Peyer's patch (tissue), 4 donors: ENCODE data around the gene ANTKMT. TPM values are rescaled to one million over a fixed set of nuclear protein-coding genes. Genes with fewer than 3 reads are reported as not detected.

ENCODE experiments used
- DNase-seq, 3 donors: peaks; one replicate each; pipeline ENCODE4 v3.0.0-alpha.2; 2017 to 2019
- H3K27ac ChIP-seq, 4 donors: fragments of 200-600 bp; sonication (generic); one replicate each; pipeline ENCODE4 v1.5.1; 2016 to 2019
- H3K27me3 ChIP-seq, 2 donors: fragments of 200-600 bp; sonication (generic); one replicate each; pipeline ENCODE4 v1.5.1; 2019
- H3K36me3 ChIP-seq, 3 donors: fragments of 200-600 bp; sonication (generic); one replicate each; pipeline ENCODE4 v1.5.1; 2016 to 2019
- H3K4me1 ChIP-seq, 4 donors: fragments of 200-600 bp; sonication (generic); one replicate each; pipeline ENCODE4 v1.5.1; 2016 to 2019
- H3K4me3 ChIP-seq, 4 donors: fragments of 200-600 bp; sonication (generic); 1 replicate in 3 of 4; 2 replicates in 1 of 4; pipeline ENCODE4 v1.5.1; 2016 to 2019; ENCODE audit warnings: mild to moderate bottlenecking in 1 of 4
- H3K9me3 ChIP-seq, 4 donors: fragments of 200-600 bp; sonication (generic); one replicate each; pipeline ENCODE4 v1.5.1; 2016 to 2019; ENCODE audit warnings: mild to moderate bottlenecking in 1 of 4
- POLR2A ChIP-seq, 2 donors: fragments of 450-650 bp; IDR thresholded peaks; one replicate each; pipeline ENCODE4 v1.5.1; 2017; ENCODE audit warnings: antibody characterized with exemption in 2 of 2, mild to moderate bottlenecking in 2 of 2, moderate library complexity in 2 of 2
- total RNA-seq, 4 donors: library from RNA; depleted of rRNA; stranded (reverse); fragments of >200 nt; gene quantifications; one replicate each; pipeline ENCODE4 v1.1.0, GENCODE V29; 2016
- TF ChIP-seq, protein P1 (sequence below), 6 experiments: fragments of 450-650 bp in 4 of 6; fragments of 200-600 bp in 2 of 6; sonication (generic) in 1 of 6; IDR thresholded peaks; one replicate each; pipeline ENCODE4 v1.5.1; 2017 to 2019; ENCODE audit warnings: antibody characterized with exemption in 6 of 6, mild to moderate bottlenecking in 3 of 6, moderate library complexity in 1 of 6

Gene ANTKMT
- total RNA-seq, 4 donors from 2014 or later = 52.8 to 93.9 (median 72.0) TPM

- Histone ChIP-seq H3K4me3 (peak overlapping the region; percentile 73 to 98 (median 94)), H3K36me3 (peaks cover 0 to 22% (median 0%) of the 10 kb centered on the region in 3 donors), H3K4me1 (peaks cover 12 to 64% (median 43%) of the 10 kb centered on the region in 4 donors), H3K27me3 (no peaks in the 10 kb centered on the region), H3K27ac (peak overlapping the region; percentile 91 to 97 (median 94)), H3K9me3 (no peaks in the 10 kb centered on the region)
- DNase-seq = no peak
- no peak for TF ChIP-seq POLR2A (IDR thresholded peaks at IDR 0.05)
- TF ChIP-seq, protein P1, sequence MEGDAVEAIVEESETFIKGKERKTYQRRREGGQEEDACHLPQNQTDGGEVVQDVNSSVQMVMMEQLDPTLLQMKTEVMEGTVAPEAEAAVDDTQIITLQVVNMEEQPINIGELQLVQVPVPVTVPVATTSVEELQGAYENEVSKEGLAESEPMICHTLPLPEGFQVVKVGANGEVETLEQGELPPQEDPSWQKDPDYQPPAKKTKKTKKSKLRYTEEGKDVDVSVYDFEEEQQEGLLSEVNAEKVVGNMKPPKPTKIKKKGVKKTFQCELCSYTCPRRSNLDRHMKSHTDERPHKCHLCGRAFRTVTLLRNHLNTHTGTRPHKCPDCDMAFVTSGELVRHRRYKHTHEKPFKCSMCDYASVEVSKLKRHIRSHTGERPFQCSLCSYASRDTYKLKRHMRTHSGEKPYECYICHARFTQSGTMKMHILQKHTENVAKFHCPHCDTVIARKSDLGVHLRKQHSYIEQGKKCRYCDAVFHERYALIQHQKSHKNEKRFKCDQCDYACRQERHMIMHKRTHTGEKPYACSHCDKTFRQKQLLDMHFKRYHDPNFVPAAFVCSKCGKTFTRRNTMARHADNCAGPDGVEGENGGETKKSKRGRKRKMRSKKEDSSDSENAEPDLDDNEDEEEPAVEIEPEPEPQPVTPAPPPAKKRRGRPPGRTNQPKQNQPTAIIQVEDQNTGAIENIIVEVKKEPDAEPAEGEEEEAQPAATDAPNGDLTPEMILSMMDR (IDR thresholded peaks at IDR 0.05) = no peak
Observed at GRCh38 chr16:680625-680945, 40.4 kb upstream of the ANTKMT start.

DNA sequence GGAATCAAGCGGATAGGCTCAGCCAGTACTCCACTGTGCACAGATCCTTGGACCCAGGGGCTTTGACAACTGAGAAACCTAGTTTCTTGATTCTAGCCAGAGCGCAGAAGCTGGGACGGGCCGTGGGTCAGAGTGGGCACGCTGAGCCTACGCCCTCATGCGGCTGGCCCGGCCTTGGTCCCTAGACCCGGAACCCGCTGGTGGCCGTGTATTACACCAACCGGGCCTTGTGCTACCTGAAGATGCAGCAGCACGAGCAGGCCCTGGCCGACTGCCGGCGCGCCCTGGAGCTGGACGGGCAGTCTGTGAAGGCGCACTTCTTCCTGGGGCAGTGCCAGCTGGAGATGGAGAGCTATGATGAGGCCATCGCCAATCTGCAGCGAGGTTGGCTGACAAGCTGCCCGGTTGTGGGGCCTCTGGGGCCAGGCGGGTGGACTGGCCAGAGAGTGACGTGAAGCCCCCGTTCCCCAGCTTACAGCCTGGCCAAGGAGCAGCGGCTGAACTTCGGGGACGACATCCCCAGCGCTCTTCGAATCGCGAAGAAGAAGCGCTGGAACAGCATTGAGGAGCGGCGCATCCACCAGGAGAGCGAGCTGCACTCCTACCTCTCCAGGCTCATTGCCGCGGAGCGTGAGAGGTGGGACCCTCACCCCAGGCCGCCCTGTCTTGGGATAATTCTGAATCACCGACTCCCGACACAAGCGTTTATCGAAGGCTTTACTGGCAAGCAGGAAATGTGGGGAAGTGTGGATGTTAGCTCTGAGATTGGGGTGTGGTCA is 39.8 kb upstream of the ANTKMT start:
- Histone ChIP-seq H3K27me3 (no peaks in the 10 kb centered on the region), H3K4me3 (peak overlapping the region; percentile 73 to 98 (median 94)), H3K36me3 (peaks cover 0 to 22% (median 0%) of the 10 kb centered on the region in 3 donors), H3K9me3 (no peaks in the 10 kb centered on the region), H3K27ac (peak overlapping the region; percentile 91 to 97 (median 94)), H3K4me1 (peaks cover 7 to 58% (median 38%) of the 10 kb centered on the region in 4 donors)
- peak in 1 of 3 donors; percentile 70 for DNase-seq
- TF ChIP-seq, protein P1 (IDR thresholded peaks at IDR 0.05) = peak in 1 of 6 experiments; percentile 2
- no peak for TF ChIP-seq POLR2A (IDR thresholded peaks at IDR 0.05)

DNA sequence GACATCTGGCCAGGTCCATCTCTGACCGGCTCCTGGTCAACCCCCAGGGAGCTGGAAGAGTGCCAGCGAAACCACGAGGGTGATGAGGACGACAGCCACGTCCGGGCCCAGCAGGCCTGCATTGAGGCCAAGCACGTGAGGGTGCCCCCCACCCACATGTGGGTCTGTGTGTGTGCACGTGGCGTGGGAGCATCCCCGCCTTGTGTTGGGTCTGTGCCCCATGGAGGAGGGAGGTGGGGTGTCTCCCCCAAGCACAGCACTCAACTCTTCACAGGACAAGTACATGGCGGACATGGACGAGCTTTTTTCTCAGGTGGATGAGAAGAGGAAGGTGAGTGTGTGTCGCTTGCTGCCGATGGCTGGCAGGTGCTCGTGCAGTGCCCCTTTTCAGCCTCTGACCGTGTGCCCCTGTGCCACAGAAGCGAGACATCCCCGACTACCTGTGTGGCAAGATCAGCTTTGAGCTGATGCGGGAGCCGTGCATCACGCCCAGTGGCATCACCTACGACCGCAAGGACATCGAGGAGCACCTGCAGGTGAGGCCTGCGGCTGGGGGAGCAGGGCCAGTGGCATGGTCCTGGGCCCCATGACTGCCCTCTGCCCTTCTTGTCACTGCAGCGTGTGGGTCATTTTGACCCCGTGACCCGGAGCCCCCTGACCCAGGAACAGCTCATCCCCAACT is 39.1 kb upstream of the ANTKMT start:
- H3K27ac ChIP-seq = no peak overlapping the region
- TF ChIP-seq, protein P1 (IDR thresholded peaks at IDR 0.05) = no peak
- no peak for TF ChIP-seq POLR2A (IDR thresholded peaks at IDR 0.05)
- peaks cover 4 to 51% (median 36%) of the 10 kb centered on the region in 4 donors for H3K4me1 ChIP-seq
- H3K27me3 ChIP-seq = no peaks in the 10 kb centered on the region
- H3K36me3 ChIP-seq = peaks cover 0 to 27% (median 0%) of the 10 kb centered on the region in 3 donors
- DNase-seq = no peak
- H3K9me3 ChIP-seq = no peaks in the 10 kb centered on the region
- H3K4me3 ChIP-seq = no peak overlapping the region

DNA sequence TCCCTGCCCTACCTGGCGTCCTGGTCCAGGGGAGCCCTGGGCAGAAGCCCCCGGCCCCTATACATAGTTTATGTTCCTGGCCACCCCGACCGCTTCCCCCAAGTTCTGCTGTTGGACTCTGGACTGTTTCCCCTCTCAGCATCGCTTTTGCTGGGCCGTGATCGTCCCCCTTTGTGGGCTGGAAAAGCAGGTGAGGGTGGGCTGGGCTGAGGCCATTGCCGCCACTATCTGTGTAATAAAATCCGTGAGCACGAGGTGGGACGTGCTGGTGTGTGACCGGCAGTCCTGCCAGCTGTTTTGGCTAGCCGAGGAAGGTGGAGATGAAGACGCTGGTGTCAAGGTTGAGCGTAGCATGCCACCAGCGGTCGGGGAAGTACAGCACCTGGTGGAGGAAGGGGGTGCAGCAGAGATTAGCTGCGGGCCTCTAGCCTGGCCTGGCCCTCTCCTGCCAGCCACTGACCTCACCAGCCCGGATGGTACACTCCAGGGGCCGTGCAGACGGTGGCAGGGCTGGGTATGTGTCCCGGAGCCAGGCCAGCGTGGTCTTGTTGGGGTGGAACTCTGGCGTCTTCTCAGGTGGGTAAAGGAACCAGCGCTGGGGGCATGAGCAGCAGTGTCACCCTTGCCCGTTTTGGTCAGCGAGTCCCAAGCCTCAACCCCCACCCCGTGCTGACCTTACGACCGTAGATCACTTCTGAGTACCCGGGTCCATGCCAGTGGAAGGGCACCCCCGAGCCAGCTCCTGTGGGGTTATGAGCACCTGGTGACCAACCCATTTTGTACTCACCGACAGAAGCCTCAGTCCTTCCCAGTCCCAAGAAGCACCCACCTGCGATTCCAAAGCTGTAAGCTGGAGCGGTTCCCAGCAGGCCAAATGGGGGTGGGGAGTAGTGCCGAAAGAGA is 38.2 kb upstream of the ANTKMT start:
- H3K9me3 ChIP-seq = no peaks in the 10 kb centered on the region
- peaks cover 0 to 32% (median 0%) of the 10 kb centered on the region in 3 donors for H3K36me3 ChIP-seq
- no peak overlapping the region for H3K27ac ChIP-seq
- TF ChIP-seq, protein P1 (IDR thresholded peaks at IDR 0.05) = no peak
- TF ChIP-seq POLR2A (IDR thresholded peaks at IDR 0.05) = no peak
- no peak for DNase-seq
- no peaks in the 10 kb centered on the region for H3K27me3 ChIP-seq
- peak overlapping the region in 3 of 4 donors; percentile 58 to 83 (median 83) for H3K4me3 ChIP-seq
- peaks cover 0 to 45% (median 32%) of the 10 kb centered on the region in 4 donors for H3K4me1 ChIP-seq

DNA sequence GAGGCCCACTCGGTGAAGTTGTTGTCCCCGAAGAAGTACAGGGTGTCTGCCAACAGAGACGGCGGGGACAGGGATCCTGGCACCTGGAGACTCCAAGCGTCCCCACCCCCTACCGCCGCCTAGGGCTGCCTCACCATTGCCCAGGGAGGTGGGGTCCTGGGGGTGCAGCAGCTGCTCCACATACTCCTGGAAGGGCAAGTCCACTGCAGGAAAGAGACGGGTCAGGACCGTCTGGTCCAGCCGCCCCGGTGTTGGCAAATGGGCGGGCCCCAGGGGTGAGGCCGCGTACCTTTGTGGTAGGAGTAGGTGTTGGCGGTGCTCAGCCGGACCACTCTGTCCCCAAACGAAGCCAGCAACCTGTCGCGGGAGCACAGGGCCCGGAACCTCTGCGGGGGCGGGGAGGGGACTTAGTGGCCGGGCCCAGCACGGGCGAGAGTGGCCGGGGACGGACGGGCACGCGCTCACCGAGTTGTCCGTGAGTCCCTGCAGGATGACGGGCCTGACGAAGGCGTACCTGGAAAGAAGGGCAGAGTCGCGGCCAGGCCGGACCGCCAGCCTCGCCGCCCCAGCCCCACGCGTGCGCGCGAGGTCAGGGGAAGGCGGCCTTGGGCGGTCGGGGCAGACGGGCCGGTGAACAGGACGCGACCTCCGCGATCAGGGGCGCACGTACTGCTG is 37.4 kb upstream of the ANTKMT start:
- peak overlapping the region; percentile 55 to 85 (median 68) for H3K27ac ChIP-seq
- no peaks in the 10 kb centered on the region for H3K9me3 ChIP-seq
- peak overlapping the region; percentile 58 to 83 (median 72) for H3K4me3 ChIP-seq
- peaks cover 0 to 32% (median 0%) of the 10 kb centered on the region in 3 donors for H3K36me3 ChIP-seq
- no peaks in the 10 kb centered on the region for H3K27me3 ChIP-seq
- TF ChIP-seq POLR2A (IDR thresholded peaks at IDR 0.05) = no peak
- TF ChIP-seq, protein P1 (IDR thresholded peaks at IDR 0.05) = no peak
- no peak for DNase-seq
- peaks cover 0 to 45% (median 31%) of the 10 kb centered on the region in 4 donors for H3K4me1 ChIP-seq
